GM18861 (cell line): Measurements from ENCODE around the gene MORC1.

Source experiments
- ATAC-seq: cut with Tn5 transposase; IDR thresholded peaks from one replicate; pipeline ENCODE4 v1.9.1; 2021; ENCODE audit not compliant: unreplicated experiment

The MORC1 gene

GRCh38 chr3:108946292-108947285, 171.3 kb downstream of the MORC1 start:
- ATAC-seq, result no peak

- no peak for ATAC-seq
Observed at GRCh38 chr3:108940568-108941263, 177.2 kb downstream of the MORC1 start.

- ATAC-seq, result no peak
Observed at GRCh38 chr3:108940166-108940565, 177.8 kb downstream of the MORC1 start.

- no peak for ATAC-seq
Observed at GRCh38 chr3:108936924-108937689, 180.8 kb downstream of the MORC1 start.

- no peak for ATAC-seq
Observed at GRCh38 chr3:108931035-108931434, 186.9 kb downstream of the MORC1 start.

GRCh38 chr3:108918866-108919265, 199.1 kb downstream of the MORC1 start:
- no peak for ATAC-seq

- ATAC-seq, result peak; percentile 90
Observed at GRCh38 chr3:108914774-108915641, 202.9 kb downstream of the MORC1 start.

GRCh38 chr3:108909799-108910198, 208.1 kb downstream of the MORC1 start:
- ATAC-seq, result no peak
